ENCODE results near the gene TMEM242. TPM values are rescaled to one million over a fixed set of nuclear protein-coding genes. Genes with fewer than 3 reads are reported as not detected.

The TMEM242 gene
- total and polyA plus RNA-seq, 2 of the 13 experiments (the other 11 are each of a cell fraction or from before 2014, with no cell fraction given), result 5.6 to 11.1 TPM

DNA sequence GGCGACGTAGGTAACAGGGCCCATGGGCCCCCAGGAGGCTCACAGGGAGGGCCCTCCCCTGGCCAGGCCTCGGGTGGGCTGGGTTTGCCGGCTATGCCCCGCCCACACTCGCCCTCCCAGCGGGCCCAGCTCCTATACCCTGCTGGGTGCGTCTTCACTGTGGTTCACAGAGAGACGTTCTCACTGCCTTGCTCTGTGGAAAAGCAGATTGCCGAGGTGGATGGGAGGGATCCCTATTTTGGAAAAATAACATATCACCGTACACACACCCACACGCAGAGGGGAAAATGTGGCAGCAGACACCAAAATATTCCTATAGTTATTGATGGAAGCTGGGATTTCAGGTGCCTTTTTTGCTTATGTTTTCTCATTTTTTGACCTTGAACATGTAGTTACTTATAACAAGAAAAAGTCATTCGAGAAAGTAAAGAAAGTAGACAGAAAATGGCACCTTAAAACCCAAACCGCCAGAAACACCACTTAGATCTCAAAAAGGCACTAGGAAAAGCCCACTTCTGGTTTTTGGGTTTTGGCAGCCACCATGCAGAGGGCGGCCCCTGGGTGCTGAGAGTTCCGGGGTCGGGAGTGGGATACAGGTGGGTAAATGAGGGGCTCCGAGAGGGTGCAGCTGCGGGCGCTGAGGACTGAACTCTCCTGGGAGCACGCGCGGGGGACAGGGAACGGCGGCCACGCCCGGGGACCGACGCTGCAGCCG, 49.4 kb downstream of the TMEM242 start (continued):
- TF ChIP-seq ZNF30 (CRISPR knock-in tag; IDR thresholded peaks at IDR 0.05) (no peak), ZNF335 (CRISPR knock-in tag; IDR thresholded peaks at IDR 0.05) (no peak), GLI4 (CRISPR knock-in tag; IDR thresholded peaks at IDR 0.05; ENCODE audit: borderline replicate concordance) (no peak), MEIS1 (CRISPR knock-in tag; IDR thresholded peaks at IDR 0.05; ENCODE audit: borderline replicate concordance) (no peak), CREM (IDR thresholded peaks at IDR 0.05) (no peak), CREM (CRISPR knock-in tag; IDR thresholded peaks at IDR 0.05) (no peak), AGO1 (IDR thresholded peaks at IDR 0.05; ENCODE audit: low read depth, low read length, poor library complexity, severe bottlenecking) (no peak), CSRNP2 (CRISPR knock-in tag; conservative IDR thresholded peaks at IDR 0.05; ENCODE audit: low read depth) (no peak), CAMTA2 (CRISPR knock-in tag; IDR thresholded peaks at IDR 0.05; ENCODE audit: borderline replicate concordance) (no peak), EED (CRISPR knock-in tag; IDR thresholded peaks at IDR 0.05) (peak; percentile 52; the same call in 1 of the 2 replicates), ZBTB8A (CRISPR knock-in tag; IDR thresholded peaks at IDR 0.05; ENCODE audit: borderline replicate concordance, low read depth) (no peak), E2F2 (CRISPR knock-in tag; IDR thresholded peaks at IDR 0.05; ENCODE audit: borderline replicate concordance) (no peak), ZNF251 (CRISPR knock-in tag; IDR thresholded peaks at IDR 0.05) (no peak), PHF21A (CRISPR knock-in tag; IDR thresholded peaks at IDR 0.05) (0 out of 2 replicates have a peak, but pooled peaks have one; percentile 55), PPARG (CRISPR knock-in tag; conservative IDR thresholded peaks at IDR 0.05) (no peak), ZNF792 (CRISPR knock-in tag; IDR thresholded peaks at IDR 0.05) (no peak), RXRB (CRISPR knock-in tag; IDR thresholded peaks at IDR 0.05; ENCODE audit: borderline replicate concordance) (no peak; the same call in 1 of the 2 replicates), ZNF83 (CRISPR knock-in tag; IDR thresholded peaks at IDR 0.05; ENCODE audit: borderline replicate concordance) (peak; percentile 58; the same call in 1 of the 2 replicates), HMG20A (CRISPR knock-in tag; IDR thresholded peaks at IDR 0.05; ENCODE audit: borderline replicate concordance) (no peak)
- TF ChIP-seq, protein P1, sequence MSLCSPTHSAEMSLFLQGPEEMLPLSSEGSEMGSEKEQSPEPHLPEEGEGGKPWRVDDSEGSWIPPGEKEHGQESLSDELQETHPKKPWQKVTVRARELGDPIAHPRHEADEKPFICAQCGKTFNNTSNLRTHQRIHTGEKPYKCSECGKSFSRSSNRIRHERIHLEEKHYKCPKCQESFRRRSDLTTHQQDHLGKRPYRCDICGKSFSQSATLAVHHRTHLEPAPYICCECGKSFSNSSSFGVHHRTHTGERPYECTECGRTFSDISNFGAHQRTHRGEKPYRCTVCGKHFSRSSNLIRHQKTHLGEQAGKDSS (CRISPR knock-in tag; IDR thresholded peaks at IDR 0.05; ENCODE audit: borderline replicate concordance, low read depth), result no peak
- TF ChIP-seq, protein P2, sequence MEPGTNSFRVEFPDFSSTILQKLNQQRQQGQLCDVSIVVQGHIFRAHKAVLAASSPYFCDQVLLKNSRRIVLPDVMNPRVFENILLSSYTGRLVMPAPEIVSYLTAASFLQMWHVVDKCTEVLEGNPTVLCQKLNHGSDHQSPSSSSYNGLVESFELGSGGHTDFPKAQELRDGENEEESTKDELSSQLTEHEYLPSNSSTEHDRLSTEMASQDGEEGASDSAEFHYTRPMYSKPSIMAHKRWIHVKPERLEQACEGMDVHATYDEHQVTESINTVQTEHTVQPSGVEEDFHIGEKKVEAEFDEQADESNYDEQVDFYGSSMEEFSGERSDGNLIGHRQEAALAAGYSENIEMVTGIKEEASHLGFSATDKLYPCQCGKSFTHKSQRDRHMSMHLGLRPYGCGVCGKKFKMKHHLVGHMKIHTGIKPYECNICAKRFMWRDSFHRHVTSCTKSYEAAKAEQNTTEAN (CRISPR knock-in tag; conservative IDR thresholded peaks at IDR 0.05), result no peak
